Activated CD8-positive, alpha-beta memory T cell treated with anti-CD3 and anti-CD28 coated beads for 48 hours (primary cell): ENCODE data around the gene OGDHL.
"Not testable (repeated sequence)": the region's sequence is repeated elsewhere in the genome, so short reads cannot be mapped to it uniquely, and the experiment has no call there.

Experiments
- DNase-seq, 3 experiments: peaks; one replicate each; pipeline ENCODE4 v3.0.0-alpha.2; 2020; ENCODE audit warnings: low read depth in 2 of 3, low spot score in 2 of 3

OGDHL gene

GRCh38 chr10:49740346-49741107, 21.6 kb downstream of the OGDHL start:
- DNase-seq = no peak

DNA sequence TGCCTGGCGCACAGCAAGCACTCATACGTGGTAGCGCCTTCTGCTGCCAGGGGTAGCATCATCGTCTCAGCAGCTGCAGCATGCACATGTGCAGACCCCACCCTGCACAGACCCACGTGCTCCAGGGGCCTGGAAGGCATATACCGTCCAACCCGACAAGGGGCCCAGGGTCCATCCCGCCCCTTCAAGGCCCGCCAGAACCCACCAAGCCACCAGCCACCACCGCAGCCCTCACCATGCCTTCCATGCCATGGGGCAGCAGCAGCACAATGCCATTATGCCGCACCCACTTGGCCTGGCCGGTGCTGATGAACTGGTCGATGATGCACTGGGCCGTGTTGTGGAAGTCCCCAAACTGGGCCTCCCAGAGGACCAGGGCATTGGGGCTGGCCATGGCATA, 22.7 kb downstream of the OGDHL start:
- no peak for DNase-seq

DNA sequence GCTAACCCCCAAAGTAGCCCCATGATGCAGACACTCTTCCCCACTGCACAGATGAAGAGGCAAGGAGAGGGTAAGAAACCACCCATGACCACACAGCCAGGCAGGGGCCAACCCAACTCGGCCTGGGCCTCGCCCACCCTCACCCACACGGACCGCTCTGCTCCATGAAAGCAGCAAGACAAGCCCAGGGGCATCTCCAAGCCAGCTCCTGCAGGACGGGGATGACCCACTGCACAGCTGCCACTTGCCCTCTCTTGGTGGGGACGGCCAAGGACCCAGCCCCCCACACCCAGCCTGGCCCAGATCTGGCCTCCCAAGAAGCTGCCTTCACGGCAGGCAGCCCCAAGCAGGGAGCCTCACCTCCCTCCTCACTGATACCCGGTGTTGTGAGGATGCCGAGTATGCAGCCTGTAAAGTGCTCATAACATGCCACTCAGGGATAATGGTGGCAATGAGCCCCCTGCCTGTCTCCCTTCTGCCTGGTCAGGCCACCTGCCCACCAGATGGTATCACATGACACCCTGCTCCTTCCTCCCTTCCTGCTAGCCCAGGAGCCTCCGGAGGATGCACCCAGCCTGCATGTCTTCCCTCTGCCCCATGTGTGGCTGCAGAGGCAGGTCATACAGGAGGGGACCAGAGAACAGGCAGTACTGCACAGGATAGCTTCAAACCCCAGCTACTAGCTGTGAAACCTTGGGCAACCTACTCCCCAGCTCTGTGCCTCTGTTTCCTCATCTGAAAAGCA, 23.3 kb downstream of the OGDHL start:
- no peak for DNase-seq

GRCh38 chr10:49737474-49738201, 24.5 kb downstream of the OGDHL start:
- no peak for DNase-seq

DNA sequence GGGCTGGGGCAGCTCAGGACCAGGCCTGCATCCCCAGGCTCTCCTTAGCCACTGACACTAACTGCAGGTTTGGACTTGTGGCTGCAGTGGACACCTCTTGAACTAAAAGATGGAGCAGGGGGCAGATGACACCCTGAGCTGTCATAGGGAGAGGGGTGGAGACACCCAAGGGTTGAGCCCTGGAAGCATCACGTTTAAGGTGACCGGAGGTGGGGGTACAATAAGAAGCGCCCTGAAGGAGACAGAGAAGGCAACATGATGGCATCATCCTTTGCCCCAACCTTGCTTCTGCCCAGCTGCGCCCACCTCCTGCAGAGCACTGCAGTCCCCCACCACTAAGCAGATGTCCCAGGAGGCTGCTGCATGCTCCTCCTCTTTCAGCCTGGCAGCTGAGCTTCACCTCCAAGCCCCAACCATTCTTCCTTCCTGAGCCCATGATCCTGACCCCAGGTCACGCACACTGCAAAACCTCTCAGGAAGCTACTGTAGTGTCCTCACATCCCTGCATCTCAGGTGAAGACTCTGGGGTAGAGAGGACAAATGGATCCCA, 25.5 kb downstream of the OGDHL start:
- no peak for DNase-seq

GRCh38 chr10:49735848-49736563, 26.1 kb downstream of the OGDHL start:
- no peak for DNase-seq

DNA sequence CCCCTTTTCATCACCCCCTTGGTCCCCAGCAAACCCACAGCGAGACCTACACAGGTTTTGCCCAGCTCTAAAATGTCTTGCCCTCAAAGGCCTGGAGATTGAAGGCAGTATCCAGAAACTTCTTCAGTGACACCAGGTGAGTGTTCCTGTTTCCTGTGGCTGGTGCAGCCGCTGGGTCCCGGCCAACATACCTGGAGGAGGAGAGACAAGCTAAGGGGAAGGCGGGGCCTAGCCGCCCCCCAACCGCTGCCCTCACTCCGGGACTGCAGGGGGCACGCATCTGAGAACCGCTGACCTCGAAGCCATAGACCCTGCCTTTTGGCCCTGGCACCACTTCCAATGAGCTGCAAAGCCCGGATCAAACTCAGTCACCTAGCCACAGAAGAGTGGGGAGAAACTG, 27.0 kb downstream of the OGDHL start:
- no peak for DNase-seq

DNA sequence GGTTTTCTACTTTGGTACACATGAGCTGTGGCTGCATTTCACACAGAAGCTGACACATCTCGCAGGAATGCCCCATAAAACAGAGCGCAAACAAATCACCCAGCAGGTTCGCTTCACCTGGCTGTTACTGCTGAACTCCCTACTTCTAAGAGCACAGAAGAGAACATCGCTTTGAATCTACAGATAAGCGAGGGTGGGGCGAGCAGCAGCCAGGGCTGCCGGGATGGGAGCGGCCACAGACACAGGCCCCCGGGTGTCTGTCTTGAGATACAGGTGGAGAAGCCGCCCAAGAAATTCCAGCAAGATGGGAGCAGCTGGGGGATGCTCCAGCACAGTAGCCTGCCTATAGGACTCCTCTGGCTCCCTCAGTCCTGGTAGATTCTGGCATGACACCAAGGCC, 27.4 kb downstream of the OGDHL start:
- no peak for DNase-seq

GRCh38 chr10:49733866-49734265, 28.3 kb downstream of the OGDHL start:
- no peak for DNase-seq

DNA sequence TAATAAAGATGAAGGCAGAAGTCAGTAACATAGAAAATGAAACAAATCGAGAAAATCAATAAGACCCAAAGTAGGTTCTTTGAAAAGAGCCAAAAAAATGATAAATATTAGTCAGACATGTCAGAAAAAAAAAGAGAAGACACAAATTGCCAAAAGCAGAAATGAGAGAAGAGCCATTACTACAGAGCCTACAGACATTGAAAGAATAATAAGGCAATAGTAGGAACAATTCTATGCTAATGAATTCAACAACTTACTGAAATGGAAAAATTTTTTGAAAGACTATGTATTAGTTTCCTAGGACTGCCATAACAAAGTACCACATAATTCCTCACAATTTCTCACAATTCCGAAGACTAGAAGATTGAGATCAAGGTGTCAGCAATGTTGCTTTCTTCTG, 35.5 kb downstream of the OGDHL start:
- no peak for DNase-seq

GRCh38 chr10:49715157-49715556, 47.0 kb downstream of the OGDHL start:
- DNase-seq = not testable (repeated sequence)

- DNase-seq = no peak
Measured at GRCh38 chr10:49713266-49713665, 48.9 kb downstream of the OGDHL start.

DNA sequence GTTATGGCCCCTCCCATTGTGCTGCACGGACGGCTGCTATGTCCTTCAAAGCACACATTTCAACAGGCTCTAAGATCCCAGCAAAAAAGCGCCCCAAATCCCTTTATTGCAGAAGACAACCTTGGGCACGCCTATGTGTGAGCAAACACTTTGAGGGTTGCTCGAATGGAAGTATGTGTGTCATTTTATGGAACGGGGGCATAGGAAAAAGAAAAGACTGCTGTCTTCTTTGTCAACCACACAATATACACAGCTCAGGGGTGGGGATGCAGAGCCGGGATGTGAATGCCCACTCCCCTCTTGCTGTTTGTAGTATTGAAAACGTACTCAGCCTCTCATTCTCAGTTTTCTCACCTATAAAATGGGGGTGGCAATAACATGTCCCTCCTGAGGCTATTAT, 50.6 kb downstream of the OGDHL start:
- no peak for DNase-seq

GRCh38 chr10:49710966-49711365, 51.2 kb downstream of the OGDHL start:
- no peak for DNase-seq

DNA sequence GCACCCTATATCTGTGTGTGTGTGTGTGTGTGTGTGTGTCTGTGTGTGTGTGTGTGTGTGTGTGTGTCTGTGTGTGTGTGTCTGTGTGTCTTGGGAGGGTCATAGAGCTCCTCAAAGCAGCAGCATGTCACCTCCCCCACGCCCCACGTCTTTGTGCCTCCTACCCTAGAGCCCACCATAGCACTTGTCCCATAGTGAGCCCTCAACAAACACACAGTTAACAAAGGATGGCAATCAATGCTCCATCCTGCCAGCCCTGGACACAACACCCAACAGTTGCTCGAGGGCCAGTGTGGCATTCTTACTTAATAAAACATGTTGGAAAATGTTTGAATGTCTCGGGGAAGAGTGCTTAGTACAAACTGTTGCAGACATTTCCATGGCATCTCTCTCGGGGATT, 52.2 kb downstream of the OGDHL start:
- DNase-seq = no peak

DNA sequence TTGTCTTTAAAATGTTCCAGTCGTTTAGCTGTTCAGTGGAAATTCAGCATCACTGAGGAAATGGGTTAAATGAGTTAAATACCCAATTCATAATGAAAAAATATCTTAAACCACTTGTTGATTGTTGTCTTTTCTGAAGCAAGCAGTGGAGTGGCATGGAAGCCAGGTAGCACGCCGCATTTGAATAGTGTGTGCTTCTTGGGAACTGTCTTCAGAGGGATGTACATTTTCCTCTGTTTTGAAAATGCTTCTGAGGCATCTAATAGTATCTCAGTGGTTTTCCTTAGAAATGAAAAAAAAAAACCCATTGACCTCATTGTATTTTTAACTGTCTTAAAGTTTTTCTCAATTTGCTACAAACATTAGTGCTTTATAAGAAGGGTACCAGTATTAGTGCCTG, 54.5 kb downstream of the OGDHL start:
- no peak for DNase-seq

- DNase-seq = no peak
Measured at GRCh38 chr10:49700997-49701396, 61.1 kb downstream of the OGDHL start.

DNA sequence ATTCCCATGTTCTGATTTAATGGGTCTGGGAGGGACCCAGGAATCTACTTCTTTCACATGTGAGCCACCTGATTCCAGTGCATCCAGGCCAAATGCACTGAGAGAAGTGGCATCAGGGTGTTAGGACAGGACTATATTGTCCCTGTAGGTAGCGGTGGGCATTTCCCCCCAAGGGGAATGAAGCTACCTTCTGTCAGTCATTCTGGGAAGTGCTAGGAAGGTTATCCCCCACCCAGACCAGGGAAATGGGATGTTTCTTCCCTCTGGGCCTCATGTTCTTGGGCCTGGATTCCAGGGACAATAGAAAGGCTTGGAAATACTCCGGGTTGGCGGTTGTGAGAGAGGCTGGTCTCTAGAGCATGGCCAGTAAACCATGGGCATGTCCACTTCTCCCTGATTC, 61.9 kb downstream of the OGDHL start:
- DNase-seq = no peak

- DNase-seq = no peak
Measured at GRCh38 chr10:49698679-49699078, 63.4 kb downstream of the OGDHL start.

DNA sequence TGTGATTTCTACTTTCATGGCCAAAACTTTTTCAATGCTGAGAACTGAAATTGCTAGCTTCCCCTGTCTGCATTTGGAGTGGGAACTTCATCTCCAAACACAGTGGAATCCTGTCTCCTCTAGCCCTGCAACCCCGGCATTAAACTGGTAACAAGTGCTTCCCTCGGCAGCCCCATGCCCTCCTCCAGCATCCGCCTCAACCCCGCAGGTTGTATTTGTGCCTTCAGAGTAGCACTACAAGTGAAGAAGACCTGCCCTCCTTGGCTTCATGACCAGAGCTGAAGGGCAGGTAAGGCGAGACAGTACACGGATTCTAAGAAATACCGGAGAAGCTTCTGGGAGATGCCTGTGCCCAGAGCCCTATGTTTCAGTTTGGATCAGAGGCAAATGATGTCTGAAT, 65.8 kb downstream of the OGDHL start:
- no peak for DNase-seq

GRCh38 chr10:49694466-49694865, 67.7 kb downstream of the OGDHL start:
- DNase-seq = no peak
